GM19099 (cell line): ENCODE results near the gene PRKD2.

ENCODE experiments used
- POLR2A ChIP-seq: IDR thresholded peaks from 3 replicates; pipeline ENCODE4 v1.6.1; 2011; ENCODE audit warnings: low read depth; ENCODE audit not compliant: insufficient read length; ENCODE audit errors: extremely low read depth

Gene PRKD2

GRCh38 chr19:46674416-46675178 lies 42.3 kb downstream of the PRKD2 start:
- TF ChIP-seq POLR2A = no peak

- no peak for TF ChIP-seq POLR2A
Measured at GRCh38 chr19:46670813-46671212, 46.1 kb downstream of the PRKD2 start.

- TF ChIP-seq POLR2A = no peak
Measured at GRCh38 chr19:46668662-46669061, 48.3 kb downstream of the PRKD2 start.

GRCh38 chr19:46665072-46665471 lies 51.8 kb downstream of the PRKD2 start:
- no peak for TF ChIP-seq POLR2A

- no peak for TF ChIP-seq POLR2A
Measured at GRCh38 chr19:46661735-46662592, 55.0 kb downstream of the PRKD2 start.

- no peak for TF ChIP-seq POLR2A
Measured at GRCh38 chr19:46661020-46661731, 55.7 kb downstream of the PRKD2 start, which contains the start of gene DACT3. Gene DACT3 (minus strand): TSS chr19:46661182. CDS start chr19:46661064, 118 bp downstream.

GRCh38 chr19:46660551-46661019 lies 56.3 kb downstream of the PRKD2 start:
- TF ChIP-seq POLR2A = no peak

- no peak for TF ChIP-seq POLR2A
Measured at GRCh38 chr19:46660008-46660517, 56.9 kb downstream of the PRKD2 start.

- TF ChIP-seq POLR2A = no peak
Measured at GRCh38 chr19:46659151-46660007, 57.5 kb downstream of the PRKD2 start.

GRCh38 chr19:46656541-46656940 lies 60.4 kb downstream of the PRKD2 start:
- TF ChIP-seq POLR2A = no peak

GRCh38 chr19:46654621-46655152 lies 62.2 kb downstream of the PRKD2 start:
- TF ChIP-seq POLR2A = no peak

- no peak for TF ChIP-seq POLR2A
Measured at GRCh38 chr19:46650445-46650844, 66.5 kb downstream of the PRKD2 start.
